NCI-H128 (cell line): Measurements from ENCODE around the gene FGF18.
"Not testable (repeated sequence)": the region's sequence is repeated elsewhere in the genome, so short reads cannot be mapped to it uniquely, and the experiment has no call there.

Experiments used
- DNase-seq: peaks from one replicate; lab custom pipeline; 2025; ENCODE audit not compliant: unreplicated experiment; lab: John Stamatoyannopoulos, UW

FGF18 gene

GRCh38 chr5:171400169-171400568, 19.3 kb upstream of the FGF18 start:
- no peak for DNase-seq

- no peak for DNase-seq
Measured at GRCh38 chr5:171401167-171401947, 18.1 kb upstream of the FGF18 start.

GRCh38 chr5:171402751-171403150, 16.7 kb upstream of the FGF18 start:
- DNase-seq: not testable (repeated sequence)

GRCh38 chr5:171405615-171406014, 13.8 kb upstream of the FGF18 start:
- no peak for DNase-seq

GRCh38 chr5:171407234-171407633, 12.2 kb upstream of the FGF18 start:
- DNase-seq: no peak

GRCh38 chr5:171409164-171410136, 10.0 kb upstream of the FGF18 start:
- no peak for DNase-seq

GRCh38 chr5:171410181-171410580, 9.3 kb upstream of the FGF18 start:
- DNase-seq: no peak

GRCh38 chr5:171412186-171412585, 7.3 kb upstream of the FGF18 start:
- no peak for DNase-seq

- DNase-seq: no peak
Measured at GRCh38 chr5:171413153-171413910, 6.1 kb upstream of the FGF18 start.

GRCh38 chr5:171413993-171414392, 5.5 kb upstream of the FGF18 start:
- not testable (repeated sequence) for DNase-seq

- no peak for DNase-seq
Measured at GRCh38 chr5:171415115-171415730, 4.2 kb upstream of the FGF18 start.

GRCh38 chr5:171416160-171417049, 3.0 kb upstream of the FGF18 start:
- no peak for DNase-seq

- DNase-seq: peak; percentile 12
Measured at GRCh38 chr5:171418316-171418981, 998 bp upstream of the FGF18 start.

GRCh38 chr5:171419688-171420430, 412 bp downstream of the FGF18 start:
- DNase-seq: no peak

- DNase-seq: no peak
Measured at GRCh38 chr5:171420431-171421241, 1.2 kb downstream of the FGF18 start.

GRCh38 chr5:171421331-171422262, 2.1 kb downstream of the FGF18 start:
- DNase-seq: no peak

- no peak for DNase-seq
Measured at GRCh38 chr5:171422495-171422894, 3.0 kb downstream of the FGF18 start.
